Measurements from ENCODE around the gene ZC3H13.

The ZC3H13 gene, protein sequence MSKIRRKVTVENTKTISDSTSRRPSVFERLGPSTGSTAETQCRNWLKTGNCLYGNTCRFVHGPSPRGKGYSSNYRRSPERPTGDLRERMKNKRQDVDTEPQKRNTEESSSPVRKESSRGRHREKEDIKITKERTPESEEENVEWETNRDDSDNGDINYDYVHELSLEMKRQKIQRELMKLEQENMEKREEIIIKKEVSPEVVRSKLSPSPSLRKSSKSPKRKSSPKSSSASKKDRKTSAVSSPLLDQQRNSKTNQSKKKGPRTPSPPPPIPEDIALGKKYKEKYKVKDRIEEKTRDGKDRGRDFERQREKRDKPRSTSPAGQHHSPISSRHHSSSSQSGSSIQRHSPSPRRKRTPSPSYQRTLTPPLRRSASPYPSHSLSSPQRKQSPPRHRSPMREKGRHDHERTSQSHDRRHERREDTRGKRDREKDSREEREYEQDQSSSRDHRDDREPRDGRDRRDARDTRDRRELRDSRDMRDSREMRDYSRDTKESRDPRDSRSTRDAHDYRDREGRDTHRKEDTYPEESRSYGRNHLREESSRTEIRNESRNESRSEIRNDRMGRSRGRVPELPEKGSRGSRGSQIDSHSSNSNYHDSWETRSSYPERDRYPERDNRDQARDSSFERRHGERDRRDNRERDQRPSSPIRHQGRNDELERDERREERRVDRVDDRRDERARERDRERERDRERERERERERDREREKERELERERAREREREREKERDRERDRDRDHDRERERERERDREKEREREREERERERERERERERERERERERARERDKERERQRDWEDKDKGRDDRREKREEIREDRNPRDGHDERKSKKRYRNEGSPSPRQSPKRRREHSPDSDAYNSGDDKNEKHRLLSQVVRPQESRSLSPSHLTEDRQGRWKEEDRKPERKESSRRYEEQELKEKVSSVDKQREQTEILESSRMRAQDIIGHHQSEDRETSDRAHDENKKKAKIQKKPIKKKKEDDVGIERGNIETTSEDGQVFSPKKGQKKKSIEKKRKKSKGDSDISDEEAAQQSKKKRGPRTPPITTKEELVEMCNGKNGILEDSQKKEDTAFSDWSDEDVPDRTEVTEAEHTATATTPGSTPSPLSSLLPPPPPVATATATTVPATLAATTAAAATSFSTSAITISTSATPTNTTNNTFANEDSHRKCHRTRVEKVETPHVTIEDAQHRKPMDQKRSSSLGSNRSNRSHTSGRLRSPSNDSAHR (N-terminal part only)

DNA sequence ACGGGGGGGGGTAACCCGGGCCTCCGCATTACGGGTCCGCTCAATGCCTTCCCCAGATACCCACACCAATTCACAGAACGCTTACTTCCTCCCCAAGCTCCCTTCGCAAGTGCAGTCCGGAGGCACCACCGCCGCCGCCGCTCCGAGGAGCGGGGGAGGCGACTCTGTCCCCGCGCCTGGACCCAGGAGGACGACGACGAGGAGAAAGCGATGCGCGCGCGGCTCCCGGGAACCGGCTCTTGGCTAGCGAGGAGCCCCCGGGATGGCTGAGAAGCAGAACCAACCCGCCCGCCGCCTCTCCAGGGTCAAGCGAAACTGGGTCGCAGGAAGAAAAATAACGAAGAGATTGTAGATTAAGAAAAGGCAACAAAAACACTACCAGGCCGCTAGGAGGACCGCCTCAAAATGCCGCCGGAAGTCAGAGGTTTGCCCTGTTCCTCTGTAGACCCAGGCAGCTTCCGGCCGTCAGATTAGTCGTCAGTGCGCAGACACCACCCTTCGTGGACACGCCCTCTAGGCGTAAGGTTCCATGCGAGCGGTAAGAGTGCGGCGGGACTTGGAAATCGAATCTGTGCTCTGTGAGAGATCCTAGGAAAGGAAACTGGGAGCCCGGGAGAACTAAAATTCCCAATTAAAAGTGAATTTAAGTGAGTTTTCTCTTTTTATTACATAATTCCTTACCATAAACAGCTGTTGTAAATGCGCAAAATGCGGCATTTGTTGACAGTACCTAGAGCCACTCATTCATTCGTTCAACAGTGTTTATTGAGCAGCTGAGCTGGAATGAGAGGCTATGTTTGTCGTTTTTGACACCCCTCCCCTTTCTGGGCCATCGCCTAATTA, at the start of gene ZC3H13:
Gene ZC3H13 (minus strand): TSS at position 428 of the 843 bp plus-strand sequence. CDS start 7,239 bp downstream, outside the sequence.
- peak; percentile 41 for DNase-seq (ENCODE audit: insufficient read length, low spot score)
- peak; percentile 44 for FAIRE-seq
- TF ChIP-seq, protein P1, sequence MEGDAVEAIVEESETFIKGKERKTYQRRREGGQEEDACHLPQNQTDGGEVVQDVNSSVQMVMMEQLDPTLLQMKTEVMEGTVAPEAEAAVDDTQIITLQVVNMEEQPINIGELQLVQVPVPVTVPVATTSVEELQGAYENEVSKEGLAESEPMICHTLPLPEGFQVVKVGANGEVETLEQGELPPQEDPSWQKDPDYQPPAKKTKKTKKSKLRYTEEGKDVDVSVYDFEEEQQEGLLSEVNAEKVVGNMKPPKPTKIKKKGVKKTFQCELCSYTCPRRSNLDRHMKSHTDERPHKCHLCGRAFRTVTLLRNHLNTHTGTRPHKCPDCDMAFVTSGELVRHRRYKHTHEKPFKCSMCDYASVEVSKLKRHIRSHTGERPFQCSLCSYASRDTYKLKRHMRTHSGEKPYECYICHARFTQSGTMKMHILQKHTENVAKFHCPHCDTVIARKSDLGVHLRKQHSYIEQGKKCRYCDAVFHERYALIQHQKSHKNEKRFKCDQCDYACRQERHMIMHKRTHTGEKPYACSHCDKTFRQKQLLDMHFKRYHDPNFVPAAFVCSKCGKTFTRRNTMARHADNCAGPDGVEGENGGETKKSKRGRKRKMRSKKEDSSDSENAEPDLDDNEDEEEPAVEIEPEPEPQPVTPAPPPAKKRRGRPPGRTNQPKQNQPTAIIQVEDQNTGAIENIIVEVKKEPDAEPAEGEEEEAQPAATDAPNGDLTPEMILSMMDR (IDR thresholded peaks at IDR 0.05; ENCODE audit: insufficient read depth, missing control alignments), result peak; percentile 11

DNA sequence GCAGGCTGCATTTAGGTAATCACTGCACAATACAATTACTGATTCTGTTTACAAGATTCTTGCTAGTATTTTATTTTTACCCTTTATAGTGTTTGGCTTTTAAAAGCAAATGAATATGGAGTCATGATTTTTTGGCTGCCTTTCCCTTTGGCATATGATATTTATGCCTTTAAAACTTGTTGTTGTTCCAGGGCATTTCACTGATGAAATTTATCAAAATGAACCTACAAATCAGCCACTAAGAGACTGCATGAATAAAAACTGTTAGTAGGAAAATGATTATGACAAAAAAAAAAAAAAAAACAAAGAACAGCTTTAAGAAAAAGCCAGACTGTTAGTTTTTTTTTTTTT, 49.7 kb upstream of the ZC3H13 start:
- no peak for DNase-seq (ENCODE audit: insufficient read length, low spot score)
- TF ChIP-seq, protein P1 (IDR thresholded peaks at IDR 0.05; ENCODE audit: insufficient read depth, missing control alignments), result no peak
- no peak for FAIRE-seq

DNA sequence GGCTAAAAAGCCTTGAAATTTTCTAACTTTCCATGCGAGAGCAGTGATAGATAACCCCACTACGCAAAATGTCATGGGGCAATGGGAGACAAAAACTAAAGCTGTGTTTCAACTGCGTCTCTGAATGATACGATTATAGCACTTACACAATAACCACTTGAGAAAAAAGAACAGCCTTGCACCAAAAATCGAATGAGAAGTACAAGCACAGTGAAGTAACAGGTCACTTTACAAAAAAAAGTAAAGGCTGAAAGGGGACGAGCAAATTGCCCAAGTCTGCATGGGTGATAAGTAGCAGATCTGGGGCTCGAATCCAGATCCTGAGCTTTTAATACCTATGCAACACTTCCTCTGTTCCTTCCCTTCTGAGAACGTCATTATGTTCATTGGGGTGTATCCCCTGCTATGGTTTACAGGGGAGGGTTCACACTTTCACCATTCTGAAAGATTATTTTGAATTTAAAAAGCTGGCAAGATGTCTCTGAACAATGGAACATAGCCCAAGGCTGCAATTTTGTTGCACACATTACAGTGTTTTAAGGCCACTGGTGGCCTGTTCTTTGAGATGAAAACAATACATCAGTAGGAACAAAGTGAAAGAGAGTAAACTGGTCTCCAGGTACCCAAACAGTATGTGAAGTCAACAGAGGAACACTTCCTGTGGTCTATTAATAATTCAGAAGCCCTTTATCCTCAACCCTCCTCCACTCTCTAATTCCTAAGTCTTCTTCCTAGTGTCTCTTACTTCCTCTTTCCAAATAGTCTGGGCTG, 49.1 kb upstream of the ZC3H13 start:
- TF ChIP-seq, protein P1 (IDR thresholded peaks at IDR 0.05; ENCODE audit: insufficient read depth, missing control alignments), result no peak
- FAIRE-seq (no peak), DNase-seq (ENCODE audit: insufficient read length, low spot score) (no peak)

DNA sequence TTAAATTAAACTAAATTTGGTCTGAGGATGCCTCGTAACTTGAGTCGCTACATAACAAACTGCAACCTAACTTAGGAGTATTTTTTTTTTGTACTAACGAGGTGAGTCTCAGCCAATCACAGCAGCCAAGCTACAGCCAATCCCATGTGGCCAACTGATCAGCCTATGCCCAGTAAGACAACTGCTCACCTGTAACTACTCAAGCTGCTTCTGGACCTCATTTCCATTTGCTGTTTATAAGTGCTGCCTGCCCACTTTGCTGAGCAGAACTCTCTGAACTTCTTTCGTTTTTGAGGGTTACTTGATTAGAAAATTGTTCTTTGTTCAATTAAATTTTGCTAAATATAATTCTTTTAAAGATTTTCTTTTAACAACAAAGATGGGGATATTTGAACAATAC, 48.5 kb upstream of the ZC3H13 start:
- DNase-seq (ENCODE audit: insufficient read length, low spot score) (no peak), FAIRE-seq (no peak)
- TF ChIP-seq, protein P1 (IDR thresholded peaks at IDR 0.05; ENCODE audit: insufficient read depth, missing control alignments), result no peak

DNA sequence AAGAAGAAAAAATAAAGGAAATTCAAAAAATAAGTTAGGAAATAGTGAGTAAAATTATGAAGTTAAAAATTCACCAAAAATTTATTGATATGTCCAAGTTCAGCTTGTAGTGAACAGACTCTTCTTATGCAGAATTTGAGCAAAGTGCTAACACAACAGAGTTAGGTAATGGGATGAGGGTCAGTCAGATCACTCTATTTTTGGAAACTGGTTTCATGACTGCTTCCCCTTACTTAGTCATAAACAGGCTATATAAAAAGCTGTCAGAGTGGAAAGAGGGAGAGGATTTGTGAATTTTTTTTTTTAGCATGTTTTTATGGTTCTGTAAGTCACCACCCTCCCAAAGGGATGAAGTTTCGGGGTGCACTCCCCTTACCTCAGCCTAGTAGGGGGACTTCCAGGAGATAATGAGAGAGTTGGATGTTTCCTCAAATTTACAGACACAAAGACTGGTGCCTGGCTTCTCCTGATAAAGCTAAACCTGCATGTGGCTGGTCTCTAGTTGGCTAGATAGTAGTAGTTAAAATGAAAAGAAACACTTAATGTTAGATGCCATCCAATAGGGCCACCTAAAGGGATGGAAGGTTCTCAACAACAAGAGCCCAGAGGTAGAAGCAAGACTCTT, 47.8 kb upstream of the ZC3H13 start:
- FAIRE-seq, result no peak
- no peak for DNase-seq (ENCODE audit: insufficient read length, low spot score)
- TF ChIP-seq, protein P1 (IDR thresholded peaks at IDR 0.05; ENCODE audit: insufficient read depth, missing control alignments), result no peak
